ENCODE measurements around the gene PI4KA. TPM values are rescaled to one million over a fixed set of nuclear protein-coding genes. Genes with fewer than 3 reads are reported as not detected.

Gene PI4KA
- total and polyA plus RNA-seq, 4 donors = 35.4 to 107 (median 50.3) TPM

- Histone ChIP-seq H3K27ac (ENCODE audit: low read depth in 1 of 2, low read length in 1 of 2) (peak overlapping the region in 1 of 2 donors; percentile 27), H3K4me3 (no peak overlapping the region), H3K4me1 (ENCODE audit: control insufficient read depth in 5 of 5, insufficient read depth in 5 of 5, low read length in 5 of 5) (peaks cover 0 to 2% (median 0%) of the 10 kb centered on the region in 5 donors), H3K36me3 (ENCODE audit: control insufficient read depth in 4 of 4, insufficient read depth in 4 of 4, low read length in 4 of 4) (peaks cover 0 to 27% (median 0%) of the 10 kb centered on the region in 4 donors), H3K9me3 (ENCODE audit: control insufficient read depth in 4 of 4, insufficient read depth in 3 of 4, low read length in 3 of 4) (no peaks in the 10 kb centered on the region), H3K9ac (ENCODE audit: insufficient read depth in 1 of 2, low read length in 2 of 2) (no peak overlapping the region), H3K27me3 (ENCODE audit: control insufficient read depth in 3 of 3, insufficient read depth in 3 of 3, low read length in 2 of 3) (no peaks in the 10 kb centered on the region)
- WGBS, 2 donors = 97 to 98% methylated on average over 3 of the region's 3 CpGs
- DNase-seq = no peak
- no peak for TF ChIP-seq CTCF (IDR thresholded peaks at IDR 0.05; ENCODE audit: control extremely low read depth, extremely low read depth)
- ATAC-seq (ENCODE audit: insufficient read depth, low FRiP score) = no peak
Measured at GRCh38 chr22:20783300-20783673, 75.3 kb downstream of the PI4KA start.

- peak overlapping the region in 1 of 2 donors; percentile 27 for H3K27ac ChIP-seq (ENCODE audit: low read depth in 1 of 2, low read length in 1 of 2)
- DNase-seq (no peak), ATAC-seq (ENCODE audit: insufficient read depth, low FRiP score) (no peak)
- peaks cover 0 to 2% (median 0%) of the 10 kb centered on the region in 5 donors for H3K4me1 ChIP-seq (ENCODE audit: control insufficient read depth in 5 of 5, insufficient read depth in 5 of 5, low read length in 5 of 5)
- no peak for TF ChIP-seq CTCF (IDR thresholded peaks at IDR 0.05; ENCODE audit: control extremely low read depth, extremely low read depth)
- WGBS, 2 donors = 77 to 90% methylated on average over 4 of the region's 4 CpGs
- H3K36me3 ChIP-seq (ENCODE audit: control insufficient read depth in 4 of 4, insufficient read depth in 4 of 4, low read length in 4 of 4) = peaks cover 0 to 22% (median 0%) of the 10 kb centered on the region in 4 donors
- no peaks in the 10 kb centered on the region for H3K27me3 ChIP-seq (ENCODE audit: control insufficient read depth in 3 of 3, insufficient read depth in 3 of 3, low read length in 2 of 3)
- H3K4me3 ChIP-seq = no peak overlapping the region
- no peak overlapping the region for H3K9ac ChIP-seq (ENCODE audit: insufficient read depth in 1 of 2, low read length in 2 of 2)
- no peaks in the 10 kb centered on the region for H3K9me3 ChIP-seq (ENCODE audit: control insufficient read depth in 4 of 4, insufficient read depth in 3 of 4, low read length in 3 of 4)
Measured at GRCh38 chr22:20782596-20783299, 75.9 kb downstream of the PI4KA start.

GRCh38 chr22:20782083-20782482 is 76.5 kb downstream of the PI4KA start:
- no peaks in the 10 kb centered on the region for H3K27me3 ChIP-seq (ENCODE audit: control insufficient read depth in 3 of 3, insufficient read depth in 3 of 3, low read length in 2 of 3)

More at GRCh38 chr22:20782083-20782482, 76.5 kb downstream of the PI4KA start:
- H3K27ac ChIP-seq (ENCODE audit: low read depth in 1 of 2, low read length in 1 of 2) = no peak overlapping the region
- H3K4me1 ChIP-seq (ENCODE audit: control insufficient read depth in 5 of 5, insufficient read depth in 5 of 5, low read length in 5 of 5) = peaks cover 0 to 5% (median 0%) of the 10 kb centered on the region in 5 donors
- H3K9ac ChIP-seq (ENCODE audit: insufficient read depth in 1 of 2, low read length in 2 of 2) = no peak overlapping the region
- H3K9me3 ChIP-seq (ENCODE audit: control insufficient read depth in 4 of 4, insufficient read depth in 3 of 4, low read length in 3 of 4) = no peaks in the 10 kb centered on the region
- no peak overlapping the region for H3K4me3 ChIP-seq
- ATAC-seq (ENCODE audit: insufficient read depth, low FRiP score) (no peak), DNase-seq (no peak)
- H3K36me3 ChIP-seq (ENCODE audit: control insufficient read depth in 4 of 4, insufficient read depth in 4 of 4, low read length in 4 of 4) = peaks cover 0 to 16% (median 0%) of the 10 kb centered on the region in 4 donors
- no peak for TF ChIP-seq CTCF (IDR thresholded peaks at IDR 0.05; ENCODE audit: control extremely low read depth, extremely low read depth)
- 83% methylated on average over 4 of the region's 4 CpGs for WGBS, 2 donors

Measured in lung (tissue), 12 donors.